CD14-positive monocyte (primary cell): ENCODE measurements around the gene SCN8A. TPM values are rescaled to one million over a fixed set of nuclear protein-coding genes. Genes with fewer than 3 reads are reported as not detected.
A peak's percentile ranks its signal among the peaks of the same experiment; 100 is the strongest.

Experiments used
- DNase-seq, 3 donors: peaks; one replicate each; pipeline ENCODE4 v3.0.0-alpha.2; 2011 to 2022
- H2AFZ ChIP-seq: 2 replicates; pipeline ENCODE4 v1.6.0; 2012; ENCODE audit warnings: mild to moderate bottlenecking, low read depth, low read length, inconsistent platforms; ENCODE audit not compliant: insufficient read depth, poor library complexity, severe bottlenecking
- H3K27ac ChIP-seq, 2 donors: 1 replicate in 1 of 2; 2 replicates in 1 of 2; pipeline ENCODE4 v1.5.1; 2012 to 2013; ENCODE audit warnings: low read length in 2 of 2, control low read depth in 1 of 2, inconsistent platforms in 1 of 2, low read depth in 1 of 2, mild to moderate bottlenecking in 1 of 2
- H3K27me3 ChIP-seq, 2 donors: one replicate each; pipeline versions ENCODE4 v1.6.0 to v1.6.1; 2011 to 2013; ENCODE audit warnings: low read length in 2 of 2; ENCODE audit not compliant: control insufficient read depth in 2 of 2, insufficient read depth in 2 of 2
- H3K36me3 ChIP-seq, 2 donors: replicated peaks in 1 of 2; 1 replicate in 1 of 2; 2 replicates in 1 of 2; pipeline versions ENCODE4 v1.5.1 to v1.6.1; 2012 to 2013; ENCODE audit warnings: low read length in 2 of 2, control low read depth in 1 of 2, inconsistent platforms in 1 of 2, mild to moderate bottlenecking in 1 of 2; ENCODE audit not compliant: insufficient read depth in 2 of 2, control insufficient read depth in 1 of 2
- H3K4me1 ChIP-seq, 2 donors: 1 replicate in 1 of 2; 2 replicates in 1 of 2; pipeline versions ENCODE4 v1.5.1 to v1.6.1; 2012 to 2013; ENCODE audit warnings: low read length in 2 of 2, control low read depth in 1 of 2, inconsistent platforms in 1 of 2, mild to moderate bottlenecking in 1 of 2, moderate library complexity in 1 of 2; ENCODE audit not compliant: insufficient read depth in 2 of 2, control insufficient read depth in 1 of 2
- H3K4me2 ChIP-seq: replicated peaks from 2 replicates; pipeline ENCODE3; 2012; ENCODE audit warnings: low read length, moderate library complexity, mild to moderate bottlenecking; ENCODE audit not compliant: poor library complexity, severe bottlenecking; ENCODE audit errors: extremely low read depth
- H3K4me3 ChIP-seq, 3 experiments: fragments of 200-600 bp in 1 of 3; sonication (generic) in 1 of 3; replicated peaks in 1 of 3; 1 replicate in 2 of 3; 2 replicates in 1 of 3; pipeline ENCODE4 v1.5.1; 2011 to 2013; ENCODE audit warnings: low read length in 3 of 3, mild to moderate bottlenecking in 3 of 3, control low read depth in 2 of 3, low read depth in 2 of 3, inconsistent platforms in 1 of 3, moderate library complexity in 1 of 3
- H3K79me2 ChIP-seq: 2 replicates; pipeline ENCODE4 v1.6.0; 2012; ENCODE audit warnings: mild to moderate bottlenecking, control low read depth, inconsistent platforms, low read length, moderate library complexity; ENCODE audit not compliant: insufficient read depth
- H3K9ac ChIP-seq: 2 replicates; pipeline ENCODE4 v1.6.0; 2017; ENCODE audit warnings: low read length, mild to moderate bottlenecking; ENCODE audit not compliant: insufficient read depth, poor library complexity, severe bottlenecking
- H3K9me3 ChIP-seq, 2 donors: replicated peaks in 1 of 2; 1 replicate in 1 of 2; 2 replicates in 1 of 2; pipeline versions ENCODE4 v1.5.1 to v1.6.1; 2012 to 2013; ENCODE audit warnings: low read length in 2 of 2, control low read depth in 1 of 2; ENCODE audit not compliant: control insufficient read depth in 1 of 2, insufficient read depth in 1 of 2
- H4K20me1 ChIP-seq: 2 replicates; pipeline ENCODE4 v1.6.0; 2012; ENCODE audit warnings: mild to moderate bottlenecking, low read length, control low read depth, moderate library complexity; ENCODE audit not compliant: insufficient read depth
- H3K27ac Mint-ChIP-seq, 7 donors: one replicate each; pipeline ENCODE4 v1.8.0; 2020; ENCODE audit warnings: mild to moderate bottlenecking in 7 of 7, mixed read lengths in 7 of 7, moderate library complexity in 6 of 7, inconsistent platforms in 2 of 7
- H3K27me3 Mint-ChIP-seq, 3 donors: one replicate each; pipeline ENCODE4 v1.8.0; 2021 to 2022; ENCODE audit warnings: low read depth in 3 of 3, mild to moderate bottlenecking in 3 of 3, mixed read lengths in 3 of 3, moderate library complexity in 3 of 3, inconsistent platforms in 1 of 3
- H3K36me3 Mint-ChIP-seq, 2 donors: one replicate each; pipeline ENCODE4 v1.8.0; 2020; ENCODE audit warnings: mixed read lengths in 2 of 2, inconsistent platforms in 1 of 2, mild to moderate bottlenecking in 1 of 2
- H3K4me1 Mint-ChIP-seq: one replicate; pipeline ENCODE4 v1.8.0; 2020; ENCODE audit warnings: mild to moderate bottlenecking, mixed read lengths
- H3K4me3 Mint-ChIP-seq, 2 donors: one replicate each; pipeline ENCODE4 v1.8.0; 2020; ENCODE audit warnings: mild to moderate bottlenecking in 2 of 2, mixed read lengths in 2 of 2, moderate library complexity in 1 of 2
- H3K9me3 Mint-ChIP-seq, 7 donors: one replicate each; pipeline ENCODE4 v1.8.0; 2020 to 2022; ENCODE audit warnings: mixed read lengths in 7 of 7, mild to moderate bottlenecking in 6 of 7, moderate library complexity in 6 of 7, inconsistent platforms in 2 of 7
- WGBS: methylation state at CpG from one replicate; pipeline ENCODE4 v1.1.5; 2013; ENCODE audit warnings: missing lambda C conversion rate; ENCODE audit not compliant: insufficient coverage; 5-methylcytosine and 5-hydroxymethylcytosine counted together
- intact Hi-C, 2 donors: fragments of 100-400 bp; cut with micrococcal nuclease; formaldehyde crosslinking; loops; one replicate each; pipeline versions ENCODE4 v1.15.0 to v1.15.1; 2023
- polyA plus RNA-seq, 3 donors: library from polyadenylated mRNA; depleted of rRNA in 1 of 3; unstranded in 2 of 3; stranded (reverse) in 1 of 3; fragments of 300-500 nt in 2 of 3; fragments of >200 nt in 1 of 3; fragmentation: Illumina TruSeq in 2 of 3; gene quantifications; 1 replicate in 2 of 3; 2 replicates in 1 of 3; pipeline ENCODE4 v1.2.3, GENCODE V29; 2012 to 2021
- TF ChIP-seq, protein P1 (sequence below): fragments of 200-600 bp; IDR thresholded peaks from one replicate; pipeline ENCODE4 v1.8.0; 2022; ENCODE audit warnings: antibody characterized with exemption, mild to moderate bottlenecking

Gene SCN8A
- polyA plus RNA-seq, 3 donors, result 0.03 TPM; not detected in 2

DNA sequence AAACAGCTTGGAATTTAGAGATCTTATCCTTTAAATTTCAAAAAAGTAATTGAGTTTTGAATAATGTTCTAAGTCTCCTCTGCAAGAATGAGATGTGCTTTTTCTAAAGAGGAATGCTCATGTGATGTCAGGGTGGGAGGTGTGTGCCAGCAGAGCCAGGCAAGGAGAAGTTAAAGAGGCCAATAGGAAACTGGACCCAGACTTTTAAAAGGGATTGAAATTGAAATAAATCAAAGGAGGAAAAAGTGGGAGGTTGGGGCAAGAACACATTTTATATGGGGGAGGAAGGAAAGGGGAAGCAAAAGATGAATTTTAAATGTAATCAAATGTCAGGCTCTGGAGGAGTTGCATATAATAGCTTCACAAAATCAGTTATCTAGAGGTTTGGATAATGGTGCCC is 131.4 kb downstream of the SCN8A start:
- TF ChIP-seq, protein P1, sequence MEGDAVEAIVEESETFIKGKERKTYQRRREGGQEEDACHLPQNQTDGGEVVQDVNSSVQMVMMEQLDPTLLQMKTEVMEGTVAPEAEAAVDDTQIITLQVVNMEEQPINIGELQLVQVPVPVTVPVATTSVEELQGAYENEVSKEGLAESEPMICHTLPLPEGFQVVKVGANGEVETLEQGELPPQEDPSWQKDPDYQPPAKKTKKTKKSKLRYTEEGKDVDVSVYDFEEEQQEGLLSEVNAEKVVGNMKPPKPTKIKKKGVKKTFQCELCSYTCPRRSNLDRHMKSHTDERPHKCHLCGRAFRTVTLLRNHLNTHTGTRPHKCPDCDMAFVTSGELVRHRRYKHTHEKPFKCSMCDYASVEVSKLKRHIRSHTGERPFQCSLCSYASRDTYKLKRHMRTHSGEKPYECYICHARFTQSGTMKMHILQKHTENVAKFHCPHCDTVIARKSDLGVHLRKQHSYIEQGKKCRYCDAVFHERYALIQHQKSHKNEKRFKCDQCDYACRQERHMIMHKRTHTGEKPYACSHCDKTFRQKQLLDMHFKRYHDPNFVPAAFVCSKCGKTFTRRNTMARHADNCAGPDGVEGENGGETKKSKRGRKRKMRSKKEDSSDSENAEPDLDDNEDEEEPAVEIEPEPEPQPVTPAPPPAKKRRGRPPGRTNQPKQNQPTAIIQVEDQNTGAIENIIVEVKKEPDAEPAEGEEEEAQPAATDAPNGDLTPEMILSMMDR, result no peak
- H3K4me1 ChIP-seq, result peaks cover 4 to 9% of the 10 kb centered on the region in 2 donors
- peaks cover 12% of the 10 kb centered on the region for H3K4me1 Mint-ChIP-seq
- peak overlapping the region in 1 of 7 donors; percentile 23 for H3K27ac Mint-ChIP-seq
- H3K9me3 Mint-ChIP-seq, result peaks cover 0 to 8% (median 0%) of the 10 kb centered on the region in 7 donors
- no peak overlapping the region for H3K27ac ChIP-seq
- no peak for DNase-seq
- peak overlapping the region in 1 of 2 donors; percentile 80 for H3K4me3 Mint-ChIP-seq
- H2AFZ ChIP-seq, result no peak overlapping the region
- intact Hi-C loops, result no loop called here
- H3K79me2 ChIP-seq, result no peaks in the 10 kb centered on the region
- H3K36me3 Mint-ChIP-seq, result no peaks in the 10 kb centered on the region
- H3K9ac ChIP-seq, result no peak overlapping the region
- no peaks in the 10 kb centered on the region for H4K20me1 ChIP-seq
- no peak overlapping the region for H3K4me2 ChIP-seq
- H3K9me3 ChIP-seq, result no peaks in the 10 kb centered on the region
- no peaks in the 10 kb centered on the region for H3K36me3 ChIP-seq
- H3K27me3 ChIP-seq, result peaks cover 17 to 25% of the 10 kb centered on the region in 2 donors
- H3K4me3 ChIP-seq, result no peak overlapping the region
- H3K27me3 Mint-ChIP-seq, result peaks cover 20 to 26% (median 21%) of the 10 kb centered on the region in 3 donors

- Histone ChIP-seq H3K79me2 (no peaks in the 10 kb centered on the region), H3K27ac (no peak overlapping the region), H2AFZ (no peak overlapping the region), H4K20me1 (no peaks in the 10 kb centered on the region), H3K9ac (no peak overlapping the region), H3K4me1 (peaks cover 4 to 9% of the 10 kb centered on the region in 2 donors), H3K27me3 (peaks cover 15 to 23% of the 10 kb centered on the region in 2 donors), H3K4me3 (no peak overlapping the region), H3K36me3 (no peaks in the 10 kb centered on the region), H3K9me3 (no peaks in the 10 kb centered on the region), H3K4me2 (no peak overlapping the region)
- intact Hi-C loops, result no loop called here
- no CpG with 5 or more reads among the region's 1 CpG for WGBS
- no peak for DNase-seq
- no peak overlapping the region for H3K27ac Mint-ChIP-seq
- H3K4me1 Mint-ChIP-seq, result peaks cover 10% of the 10 kb centered on the region
- H3K4me3 Mint-ChIP-seq, result no peak overlapping the region
- peaks cover 16 to 24% (median 20%) of the 10 kb centered on the region in 3 donors for H3K27me3 Mint-ChIP-seq
- peaks cover 0 to 7% (median 0%) of the 10 kb centered on the region in 7 donors for H3K9me3 Mint-ChIP-seq
- TF ChIP-seq, protein P1, result no peak
- H3K36me3 Mint-ChIP-seq, result no peaks in the 10 kb centered on the region
Measured at GRCh38 chr12:51726161-51726560, 135.1 kb downstream of the SCN8A start.
